Smooth muscle cell (in vitro differentiated cells): ENCODE data around the gene DENND1A. TPM values are rescaled to one million over a fixed set of nuclear protein-coding genes. Genes with fewer than 3 reads are reported as not detected.

Source experiments
- DNase-seq: peaks from one replicate; lab custom pipeline; 2025; ENCODE audit not compliant: unreplicated experiment; lab: John Stamatoyannopoulos, UW
- H2AFZ ChIP-seq: fragments of 200-600 bp; sonication (generic); 2 replicates; pipeline ENCODE4 v1.6.0; 2016; ENCODE audit warnings: antibody characterized with exemption, low read depth, mild to moderate bottlenecking
- H3F3A ChIP-seq: fragments of 200-600 bp; sonication (generic); 2 replicates; pipeline ENCODE4 v1.6.0; 2017; ENCODE audit warnings: antibody characterized with exemption, low read depth
- H3K27ac ChIP-seq: fragments of 200-600 bp; sonication (generic); 2 replicates; pipeline ENCODE4 v1.5.1; 2016; ENCODE audit warnings: low read depth, mild to moderate bottlenecking
- H3K27me3 ChIP-seq: fragments of 200-600 bp; sonication (generic); 2 replicates; pipeline ENCODE4 v1.6.1; 2016; ENCODE audit warnings: low read depth, mild to moderate bottlenecking
- H3K36me3 ChIP-seq: fragments of 200-600 bp; sonication (generic); 2 replicates; pipeline ENCODE4 v1.5.1; 2016; ENCODE audit warnings: low read depth
- H3K4me1 ChIP-seq: fragments of 200-600 bp; sonication (generic); 2 replicates; pipeline ENCODE4 v1.5.1; 2016; ENCODE audit warnings: low read depth
- H3K4me2 ChIP-seq: fragments of 200-600 bp; sonication (generic); 2 replicates; pipeline ENCODE4 v1.6.0; 2016; ENCODE audit warnings: mild to moderate bottlenecking
- H3K4me3 ChIP-seq: fragments of 200-600 bp; sonication (generic); 2 replicates; pipeline ENCODE4 v1.5.1; 2016; ENCODE audit warnings: mild to moderate bottlenecking
- H3K79me2 ChIP-seq: fragments of 200-600 bp; sonication (generic); 2 replicates; pipeline ENCODE4 v1.6.0; 2016; ENCODE audit warnings: low read depth, mild to moderate bottlenecking
- H3K9ac ChIP-seq: fragments of 200-600 bp; sonication (generic); 2 replicates; pipeline ENCODE4 v1.6.0; 2016; ENCODE audit warnings: low read depth
- H3K9me3 ChIP-seq: fragments of 200-600 bp; sonication (generic); replicated peaks from 2 replicates; pipeline ENCODE4 v1.5.1; 2016; ENCODE audit warnings: low read depth
- H4K20me1 ChIP-seq: fragments of 200-600 bp; sonication (generic); 2 replicates; pipeline ENCODE4 v1.6.0; 2016; ENCODE audit warnings: low read depth
- WGBS: methylation state at CpG from one replicate; pipeline ENCODE4 v1.1.7; 2016; ENCODE audit warnings: low lambda C conversion rate; 5-methylcytosine and 5-hydroxymethylcytosine counted together
- polyA plus RNA-seq: library from polyadenylated mRNA; unstranded; fragments of >200 nt; fragmentation: Nextera tagmentation; extraction: Ambion mirVana; gene quantifications from 2 replicates; pipeline ENCODE4 v1.2.1, GENCODE V29; 2016
- total RNA-seq: library from RNA; depleted of rRNA; stranded (reverse); fragments of >200 nt; gene quantifications from 2 replicates; pipeline ENCODE4 v1.2.3, GENCODE V29; 2014
- TF ChIP-seq, protein P1 (sequence below): fragments of 200-600 bp; sonication (generic); IDR thresholded peaks from 2 replicates; pipeline ENCODE4 v1.5.1; 2017; ENCODE audit warnings: borderline replicate concordance, mild to moderate bottlenecking, antibody characterized with exemption; ENCODE audit not compliant: insufficient read depth, poor library complexity, severe bottlenecking

DENND1A gene
- total and polyA plus RNA-seq, 2 experiments from 2014 or later: 8.1 to 20.2 TPM

DNA sequence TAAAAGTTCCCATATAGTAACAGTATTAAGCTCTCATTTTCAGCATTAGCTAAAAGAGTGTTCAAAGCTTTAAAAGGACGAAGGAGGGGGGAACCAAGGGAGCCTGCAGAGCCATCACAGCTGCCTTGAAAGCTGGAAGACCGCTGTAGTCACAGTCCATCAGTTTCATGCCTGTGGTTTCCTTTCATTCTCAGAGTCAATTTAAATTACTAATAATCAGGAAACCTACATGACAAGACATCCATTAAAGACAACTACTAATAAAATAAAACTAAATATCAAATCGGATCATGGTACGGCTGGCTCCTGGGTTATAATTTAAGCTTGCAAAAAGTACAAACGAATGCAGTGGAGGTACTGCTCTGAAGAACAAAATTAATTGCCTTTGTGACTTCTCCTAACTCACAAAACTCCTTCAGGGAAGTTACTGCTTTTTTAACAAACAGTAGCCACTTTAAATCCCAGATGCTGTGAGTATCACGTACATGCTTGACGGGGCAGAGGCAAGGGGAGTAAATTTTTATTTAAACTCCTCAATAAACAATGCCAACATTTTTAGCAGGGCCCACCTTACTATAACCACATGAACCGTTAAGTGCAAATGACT, 213.5 kb downstream of the DENND1A start:
- Histone ChIP-seq H3K79me2 (no peaks in the 10 kb centered on the region), H3K4me1 (peaks cover 5% of the 10 kb centered on the region), H3K9me3 (no peaks in the 10 kb centered on the region), H3K36me3 (no peaks in the 10 kb centered on the region), H3K4me3 (no peak overlapping the region), H3K4me2 (no peak overlapping the region), H3K27me3 (no peaks in the 10 kb centered on the region), H3F3A (no peaks in the 10 kb centered on the region), H3K9ac (no peak overlapping the region), H3K27ac (no peak overlapping the region), H4K20me1 (no peaks in the 10 kb centered on the region), H2AFZ (no peak overlapping the region)
- TF ChIP-seq, protein P1, sequence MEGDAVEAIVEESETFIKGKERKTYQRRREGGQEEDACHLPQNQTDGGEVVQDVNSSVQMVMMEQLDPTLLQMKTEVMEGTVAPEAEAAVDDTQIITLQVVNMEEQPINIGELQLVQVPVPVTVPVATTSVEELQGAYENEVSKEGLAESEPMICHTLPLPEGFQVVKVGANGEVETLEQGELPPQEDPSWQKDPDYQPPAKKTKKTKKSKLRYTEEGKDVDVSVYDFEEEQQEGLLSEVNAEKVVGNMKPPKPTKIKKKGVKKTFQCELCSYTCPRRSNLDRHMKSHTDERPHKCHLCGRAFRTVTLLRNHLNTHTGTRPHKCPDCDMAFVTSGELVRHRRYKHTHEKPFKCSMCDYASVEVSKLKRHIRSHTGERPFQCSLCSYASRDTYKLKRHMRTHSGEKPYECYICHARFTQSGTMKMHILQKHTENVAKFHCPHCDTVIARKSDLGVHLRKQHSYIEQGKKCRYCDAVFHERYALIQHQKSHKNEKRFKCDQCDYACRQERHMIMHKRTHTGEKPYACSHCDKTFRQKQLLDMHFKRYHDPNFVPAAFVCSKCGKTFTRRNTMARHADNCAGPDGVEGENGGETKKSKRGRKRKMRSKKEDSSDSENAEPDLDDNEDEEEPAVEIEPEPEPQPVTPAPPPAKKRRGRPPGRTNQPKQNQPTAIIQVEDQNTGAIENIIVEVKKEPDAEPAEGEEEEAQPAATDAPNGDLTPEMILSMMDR: no peak
- no peak for DNase-seq
- 86% methylated on average over 8 of the region's 8 CpGs for WGBS

DNA sequence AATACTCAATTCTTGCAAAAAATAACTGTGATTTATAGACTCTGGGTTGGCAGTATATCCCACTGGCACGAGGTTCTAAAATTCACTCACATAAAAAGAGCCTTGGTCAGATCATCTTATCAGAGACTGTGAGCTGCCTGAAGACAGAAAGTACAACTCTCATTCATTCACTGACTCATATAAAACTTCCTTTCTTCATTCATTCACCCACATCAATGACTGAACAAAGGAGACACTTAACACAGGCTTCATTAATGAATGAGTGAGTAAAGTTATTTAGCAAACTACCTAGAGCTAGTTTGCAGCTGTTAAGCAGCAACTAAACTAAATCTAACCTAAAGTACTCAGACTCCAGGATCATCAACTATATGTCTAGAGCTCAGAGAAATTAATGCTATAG, 214.7 kb downstream of the DENND1A start:
- peaks cover 3% of the 10 kb centered on the region for H4K20me1 ChIP-seq

DNA sequence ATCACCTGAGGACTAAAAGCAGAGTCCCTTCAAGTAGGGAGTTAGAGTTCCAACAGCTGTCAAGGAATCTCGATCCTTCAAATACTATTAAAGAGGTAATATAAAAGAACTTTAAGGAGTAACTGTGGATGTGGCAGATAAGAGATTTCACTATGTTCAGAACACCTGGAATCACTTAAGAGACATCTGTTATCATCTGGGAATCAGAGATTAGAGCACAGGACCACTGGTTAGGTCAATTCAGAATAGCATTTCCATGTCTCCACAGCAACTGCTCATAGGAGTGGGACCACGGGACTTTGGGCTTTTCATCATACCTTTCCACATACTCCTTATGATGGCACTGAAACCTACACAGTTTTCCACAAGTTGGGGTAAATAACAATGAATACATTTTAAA, 216.6 kb downstream of the DENND1A start:
- TF ChIP-seq, protein P1: no peak
- H4K20me1 ChIP-seq: peaks cover 3% of the 10 kb centered on the region

More for the DNA sequence above, 214.7 kb downstream of the DENND1A start:
- no peak overlapping the region for H3K9ac ChIP-seq
- no peaks in the 10 kb centered on the region for H3K79me2 ChIP-seq
- peaks cover 5% of the 10 kb centered on the region for H3K4me1 ChIP-seq
- no peak overlapping the region for H3K4me3 ChIP-seq
- no peaks in the 10 kb centered on the region for H3K36me3 ChIP-seq
- no peak for DNase-seq
- WGBS: 54% methylated on average over 1 of the region's 1 CpG
- H3F3A ChIP-seq: no peaks in the 10 kb centered on the region
- TF ChIP-seq, protein P1: no peak
- no peak overlapping the region for H3K27ac ChIP-seq
- H3K9me3 ChIP-seq: no peaks in the 10 kb centered on the region
- H3K27me3 ChIP-seq: no peaks in the 10 kb centered on the region
- no peak overlapping the region for H2AFZ ChIP-seq
- H3K4me2 ChIP-seq: no peak overlapping the region

DNA sequence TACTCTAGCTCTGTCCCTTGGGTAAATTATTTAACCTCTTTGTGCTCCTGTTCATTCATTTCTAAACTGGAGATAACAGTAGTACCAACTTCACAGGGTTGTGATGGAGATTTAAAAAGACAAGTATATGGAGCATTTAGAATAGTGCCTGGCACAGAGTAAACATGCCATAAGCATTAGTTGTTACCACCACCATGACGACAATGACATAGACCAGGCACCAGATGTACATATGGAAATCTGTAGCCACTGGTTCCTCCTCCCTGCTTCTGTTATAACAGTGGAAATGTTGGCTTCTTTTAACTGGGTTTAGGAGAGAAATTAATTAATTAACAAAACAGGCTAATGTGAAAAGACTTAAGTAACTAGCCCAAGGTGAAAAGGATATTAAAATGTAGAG, 217.5 kb downstream of the DENND1A start:
- WGBS: 19% methylated on average over 1 of the region's 1 CpG
- Histone ChIP-seq H3F3A (no peaks in the 10 kb centered on the region), H4K20me1 (peaks cover 3% of the 10 kb centered on the region), H3K4me1 (peaks cover 5% of the 10 kb centered on the region), H3K9me3 (no peaks in the 10 kb centered on the region), H3K36me3 (no peaks in the 10 kb centered on the region), H3K9ac (no peak overlapping the region), H3K27me3 (no peaks in the 10 kb centered on the region), H3K27ac (no peak overlapping the region), H2AFZ (no peak overlapping the region), H3K4me3 (no peak overlapping the region), H3K4me2 (no peak overlapping the region), H3K79me2 (no peaks in the 10 kb centered on the region)
- TF ChIP-seq, protein P1: no peak
- no peak for DNase-seq

More for the DNA sequence above, 216.6 kb downstream of the DENND1A start:
- Histone ChIP-seq H3K27ac (no peak overlapping the region), H3K9ac (no peak overlapping the region), H3K36me3 (no peaks in the 10 kb centered on the region), H3K4me1 (peaks cover 5% of the 10 kb centered on the region), H3K79me2 (no peaks in the 10 kb centered on the region), H3F3A (no peaks in the 10 kb centered on the region), H3K4me2 (no peak overlapping the region), H3K9me3 (no peaks in the 10 kb centered on the region), H2AFZ (no peak overlapping the region), H3K4me3 (no peak overlapping the region), H3K27me3 (no peaks in the 10 kb centered on the region)
- DNase-seq: no peak
- WGBS: 94% methylated on average over 2 of the region's 2 CpGs
